Measurements from ENCODE around the gene MUC20.
"Not testable (repeated sequence)": the region's sequence is repeated elsewhere in the genome, so short reads cannot be mapped to it uniquely, and the experiment has no call there.

Gene MUC20

DNA sequence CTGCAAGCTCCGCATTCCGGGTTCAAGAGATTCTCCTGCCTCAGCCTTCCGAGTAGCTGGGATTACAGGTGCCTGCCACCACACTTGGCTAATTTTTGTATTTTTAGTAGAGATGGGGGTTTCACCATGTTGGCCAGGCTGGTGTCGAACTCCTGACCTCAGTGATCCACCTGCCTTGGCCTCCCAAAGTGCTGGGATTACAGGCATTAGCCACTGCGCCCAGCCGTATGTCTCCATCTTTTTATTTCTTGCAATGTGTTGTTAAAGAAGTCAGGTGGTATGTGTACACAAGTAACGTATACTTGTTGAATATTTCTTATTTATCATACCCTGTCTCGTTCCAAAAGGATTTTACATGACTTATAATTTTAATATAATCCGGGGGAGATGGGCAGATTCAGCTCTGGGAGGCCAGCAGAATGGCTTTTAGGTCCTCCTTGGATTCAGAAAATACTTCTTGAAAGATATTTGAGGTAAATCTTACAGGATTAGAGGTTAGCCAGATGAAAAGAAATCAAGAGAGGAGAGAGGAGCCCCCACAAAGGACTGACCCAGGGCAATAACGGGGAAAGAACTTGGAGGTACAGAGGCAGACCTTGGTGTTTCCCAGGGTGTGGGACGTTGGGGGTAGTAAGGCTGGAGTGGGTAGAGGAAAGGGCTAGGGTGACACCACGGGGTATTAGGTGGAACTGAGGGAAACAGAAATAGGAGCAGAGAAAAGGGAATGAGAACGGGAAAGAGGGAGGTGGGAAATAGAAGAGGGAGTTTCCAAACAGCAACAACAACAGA is 27.2 kb upstream of the MUC20 start:
- no peak for DNase-seq

DNA sequence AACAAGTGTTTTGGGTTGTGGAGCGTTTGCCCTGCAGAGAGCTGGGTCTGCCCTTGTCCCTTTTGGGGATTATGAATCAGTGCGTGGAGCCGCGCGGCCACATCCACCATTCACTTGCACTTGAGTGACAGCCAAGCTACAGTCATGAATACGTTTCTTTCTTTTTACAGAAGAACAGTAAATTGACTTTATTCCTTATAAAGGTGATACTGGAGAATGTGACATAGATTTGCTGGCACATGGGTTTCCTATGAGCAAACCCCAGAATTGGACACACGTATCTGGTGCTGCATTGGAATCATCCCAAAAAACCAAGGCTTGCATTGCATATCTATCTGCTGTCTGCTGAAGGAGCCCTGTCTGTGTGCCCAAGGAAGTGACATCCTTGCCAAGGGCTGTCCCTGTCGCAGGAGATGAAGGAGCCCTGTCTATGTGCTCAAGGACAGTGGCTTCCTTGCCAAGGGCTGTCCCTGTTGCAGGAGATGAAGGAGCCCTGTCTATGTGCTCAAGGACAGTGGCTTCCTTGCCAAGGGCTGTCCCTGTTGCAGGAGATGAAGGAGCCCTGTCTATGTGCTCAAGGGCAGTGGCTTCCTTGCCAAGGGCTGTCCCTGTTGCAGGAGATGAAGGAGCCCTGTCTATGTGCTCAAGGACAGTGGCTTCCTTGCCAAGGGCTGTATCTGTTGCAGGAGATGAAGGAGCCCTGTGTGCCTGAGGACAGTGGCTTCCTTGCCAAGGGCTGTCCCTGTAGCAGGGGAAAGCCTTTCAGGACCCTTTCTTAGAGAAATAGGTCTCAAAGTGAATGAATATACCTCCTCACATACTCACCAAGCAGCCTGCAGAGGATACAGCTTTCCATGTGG is 26.3 kb upstream of the MUC20 start:
- DNase-seq: not testable (repeated sequence)

DNA sequence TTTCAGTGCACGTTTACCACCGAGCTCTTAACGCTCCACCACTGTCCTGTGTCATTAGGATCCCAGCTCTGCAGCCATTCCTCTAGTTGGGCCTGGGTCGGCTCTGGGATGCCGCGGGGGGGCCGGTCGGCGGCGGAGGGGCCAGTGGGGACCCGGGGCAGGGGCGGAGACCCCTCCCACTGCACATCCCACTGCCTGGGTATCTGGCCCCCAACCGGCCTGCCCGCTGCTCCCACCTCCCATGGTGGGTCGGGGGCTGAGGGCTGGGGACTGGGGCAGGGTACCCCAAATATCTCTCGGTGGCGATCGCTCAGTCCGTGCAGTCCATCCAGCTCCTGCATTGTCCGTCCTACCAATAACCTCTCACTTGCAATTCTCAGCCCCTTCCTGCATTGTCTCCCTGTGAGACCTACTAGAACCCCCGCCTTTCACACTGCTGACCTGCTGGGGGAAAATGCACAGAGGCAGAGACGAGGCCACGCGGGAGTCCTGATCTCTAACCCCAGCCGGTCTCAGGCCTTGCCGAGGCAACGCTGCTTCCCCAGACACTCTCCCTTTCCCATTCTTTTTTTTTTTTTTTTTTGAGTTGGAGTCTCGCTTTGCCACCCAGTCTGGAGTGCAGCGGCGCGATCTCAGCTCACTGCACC is 24.0 kb upstream of the MUC20 start:
- no peak for DNase-seq

DNA sequence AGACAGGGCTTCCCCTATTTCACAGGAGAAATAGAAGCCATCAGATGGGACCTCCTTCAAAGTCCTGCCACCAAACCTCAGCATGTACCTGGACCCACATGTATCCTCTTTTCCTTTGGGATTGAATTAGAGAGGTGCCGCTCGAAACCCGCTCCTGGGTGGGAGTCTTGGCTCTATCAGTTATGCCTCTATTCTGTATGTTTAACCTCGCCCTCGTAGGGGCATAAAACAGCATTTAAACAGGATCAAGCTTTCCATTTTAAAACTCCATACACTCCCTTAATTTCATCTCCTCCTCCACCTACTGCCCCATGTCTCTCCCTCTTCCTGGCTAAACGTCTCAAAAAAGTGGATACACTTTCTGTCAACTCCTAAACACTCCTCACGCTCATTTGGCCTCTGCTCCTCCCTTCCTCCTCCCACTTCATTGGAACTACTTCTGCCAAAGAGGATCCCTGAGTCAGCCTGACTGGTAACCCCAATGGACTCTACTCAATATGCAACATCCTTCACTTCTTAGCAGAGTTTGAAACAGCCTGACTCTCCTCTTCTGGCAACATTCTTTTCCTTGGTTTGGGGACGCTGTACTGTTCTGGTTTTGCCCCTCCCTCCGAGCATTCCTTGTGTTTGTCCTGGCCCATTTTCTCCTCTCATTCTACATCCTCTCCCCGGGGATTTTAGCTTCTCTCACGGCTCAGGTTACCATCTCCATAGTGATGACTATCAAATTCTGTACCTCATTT is 23.0 kb upstream of the MUC20 start:
- no peak for DNase-seq

DNA sequence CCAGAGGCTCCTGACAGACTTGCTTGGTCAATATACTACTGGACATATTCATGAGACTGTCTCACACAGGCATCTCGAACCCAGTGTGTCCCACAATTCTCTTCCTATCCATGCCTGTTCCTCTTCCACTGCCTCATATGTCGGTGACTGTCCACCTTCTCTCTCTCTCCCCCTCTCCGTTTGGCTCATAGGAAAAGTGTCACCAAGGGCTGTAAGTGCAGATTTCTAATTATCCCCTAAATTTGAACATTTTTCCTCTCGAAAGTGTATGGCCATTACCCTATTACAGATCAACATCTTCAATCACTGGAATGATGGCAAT is 22.5 kb upstream of the MUC20 start:
- DNase-seq: no peak

DNA sequence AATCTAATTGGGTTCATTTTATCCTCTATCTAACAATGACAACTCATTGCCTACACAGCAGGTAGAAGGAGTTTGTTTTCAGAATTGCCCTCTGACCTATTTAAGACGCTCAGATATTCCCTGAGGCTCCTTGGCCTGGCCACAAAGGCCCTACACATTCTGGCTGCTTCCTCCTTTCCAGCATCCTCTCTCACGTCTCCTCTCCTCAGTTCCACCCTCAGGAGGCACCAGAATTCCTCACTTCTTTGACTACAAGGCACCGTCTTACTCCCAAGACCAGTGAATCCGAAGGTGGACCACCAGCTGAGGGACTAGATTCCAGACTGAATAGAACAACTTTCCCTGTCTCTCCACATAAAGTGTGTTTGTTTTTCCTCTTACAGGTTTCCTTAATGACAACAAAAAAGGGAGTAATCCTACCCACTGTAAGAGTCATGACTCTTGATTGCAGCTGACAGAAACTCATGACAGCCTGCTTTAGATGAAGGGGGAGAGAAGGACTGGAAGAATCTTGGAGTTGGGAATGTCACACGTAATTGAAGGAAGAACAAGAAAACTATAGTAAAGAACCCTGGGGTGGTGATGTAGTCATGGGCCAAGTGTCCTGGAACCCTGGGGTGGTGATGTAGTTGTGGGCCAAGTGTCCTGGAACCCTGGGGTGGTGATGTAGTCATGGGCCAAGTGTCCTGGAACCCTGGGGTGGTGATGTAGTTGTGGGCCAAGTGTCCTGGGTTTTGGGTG is 22.0 kb upstream of the MUC20 start:
- DNase-seq: no peak

DNA sequence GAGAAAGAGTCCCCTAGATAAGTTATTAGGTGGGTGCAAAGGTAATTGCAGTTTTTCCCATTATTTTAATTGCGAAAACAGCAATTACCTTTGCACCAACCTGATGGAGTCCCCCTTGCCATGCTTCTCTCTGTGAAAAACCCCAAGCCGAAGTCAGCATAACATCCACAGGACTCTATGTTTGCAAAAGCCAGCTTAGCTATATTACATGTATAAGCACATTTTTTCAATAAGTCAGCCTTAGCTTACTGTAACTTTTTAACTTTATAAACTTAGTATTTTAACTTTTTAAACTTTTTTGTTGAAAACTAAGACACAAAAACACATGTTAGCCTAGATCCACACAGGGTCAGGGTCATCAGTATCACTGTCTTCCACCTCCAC is 21.4 kb upstream of the MUC20 start:
- no peak for DNase-seq

DNA sequence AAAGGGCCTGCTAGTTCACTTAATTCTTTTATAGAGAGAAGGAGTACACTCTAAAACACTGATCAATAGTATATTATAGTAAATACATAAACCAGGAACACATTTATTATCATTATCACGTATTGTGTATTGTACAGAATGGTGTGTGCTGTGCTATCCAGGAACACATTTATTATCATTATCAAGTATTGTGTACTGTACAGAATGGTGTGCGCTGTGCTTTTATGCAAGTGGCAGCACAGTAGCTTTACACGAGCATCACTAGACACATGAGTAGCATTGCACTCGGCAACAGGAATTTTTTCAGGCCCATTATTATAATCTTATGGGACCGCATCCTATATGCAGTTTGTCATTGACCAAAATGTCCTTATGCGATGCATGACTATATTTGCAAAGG is 20.9 kb upstream of the MUC20 start:
- no peak for DNase-seq

DNA sequence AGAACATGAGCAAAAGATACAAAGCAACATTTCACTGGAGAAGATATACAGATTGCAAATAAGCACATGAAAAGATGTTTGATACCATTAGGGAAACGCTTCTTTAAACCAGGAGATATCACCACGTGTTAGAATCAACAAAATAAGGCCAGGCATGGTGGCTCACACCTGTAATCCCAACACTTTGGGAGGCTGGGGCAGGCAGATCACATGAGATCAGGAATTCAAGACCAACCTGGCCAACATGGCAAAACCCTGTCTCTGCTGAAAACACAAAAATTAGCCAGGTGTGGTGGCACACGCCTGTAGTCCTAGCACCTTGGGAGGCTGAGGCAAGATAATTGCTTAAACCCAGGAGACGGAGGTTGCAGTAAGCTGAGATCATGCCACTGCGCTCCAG is 20.5 kb upstream of the MUC20 start:
- no peak for DNase-seq

DNA sequence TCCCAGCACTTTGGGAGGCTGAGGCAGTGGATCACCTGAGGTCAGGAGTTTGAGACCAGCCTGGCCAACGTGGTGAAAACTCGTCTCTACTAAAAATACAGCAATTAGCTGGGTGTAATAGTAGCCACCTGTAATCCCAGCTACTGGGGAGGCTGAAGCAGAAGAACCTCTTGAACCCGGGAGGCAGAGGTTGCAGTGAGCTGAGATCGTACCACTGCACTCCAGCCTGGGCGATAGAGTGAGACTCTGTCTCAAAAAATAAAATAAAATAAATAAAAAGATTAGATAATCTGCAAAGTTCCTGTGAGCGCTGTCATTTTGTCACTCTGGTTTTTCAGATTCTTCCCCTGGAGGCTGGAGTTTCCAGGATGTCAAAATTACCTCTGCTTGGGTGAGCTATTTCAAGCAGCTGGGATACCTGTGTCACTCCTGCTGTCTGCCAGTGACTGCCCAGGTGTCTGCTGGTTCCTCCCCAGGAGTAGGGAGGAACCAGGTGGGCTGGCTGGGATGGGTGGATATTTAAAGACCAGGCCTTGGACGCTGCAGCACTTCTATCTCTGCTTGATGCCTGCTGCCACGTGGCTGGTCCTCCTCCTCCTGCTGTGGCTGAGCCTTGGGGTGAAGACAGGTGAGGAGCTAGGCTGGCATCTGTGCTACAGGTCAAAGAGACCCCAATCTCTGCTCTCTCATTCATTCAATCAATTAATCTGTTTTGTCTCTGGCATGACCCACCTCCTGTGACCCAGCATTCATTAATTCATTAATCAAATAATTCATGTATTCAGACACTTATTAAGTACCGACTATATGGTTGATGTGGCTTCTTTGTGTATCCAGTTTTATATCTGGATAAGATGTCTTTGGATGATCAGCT is 19.5 kb upstream of the MUC20 start:
- DNase-seq: no peak

DNA sequence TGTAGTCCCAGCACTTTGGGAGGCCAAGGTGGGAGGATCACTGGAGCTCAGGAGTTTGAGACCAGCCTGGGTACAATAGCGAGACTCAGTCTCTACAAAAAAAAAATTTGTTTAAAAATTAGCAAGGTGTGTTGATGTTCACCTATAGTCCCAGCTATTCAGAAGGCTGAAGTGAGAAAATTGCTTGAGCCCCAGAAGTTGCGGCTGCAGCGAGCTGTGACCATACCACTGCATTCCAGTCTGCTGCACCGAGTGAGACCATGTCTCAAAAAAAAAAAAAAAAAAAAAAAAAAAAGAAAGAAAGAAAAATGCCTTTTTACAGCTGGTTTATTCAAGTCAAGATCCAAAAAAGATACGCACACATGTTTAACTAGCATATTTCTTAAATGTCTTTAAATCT is 17.0 kb upstream of the MUC20 start:
- no peak for DNase-seq

DNA sequence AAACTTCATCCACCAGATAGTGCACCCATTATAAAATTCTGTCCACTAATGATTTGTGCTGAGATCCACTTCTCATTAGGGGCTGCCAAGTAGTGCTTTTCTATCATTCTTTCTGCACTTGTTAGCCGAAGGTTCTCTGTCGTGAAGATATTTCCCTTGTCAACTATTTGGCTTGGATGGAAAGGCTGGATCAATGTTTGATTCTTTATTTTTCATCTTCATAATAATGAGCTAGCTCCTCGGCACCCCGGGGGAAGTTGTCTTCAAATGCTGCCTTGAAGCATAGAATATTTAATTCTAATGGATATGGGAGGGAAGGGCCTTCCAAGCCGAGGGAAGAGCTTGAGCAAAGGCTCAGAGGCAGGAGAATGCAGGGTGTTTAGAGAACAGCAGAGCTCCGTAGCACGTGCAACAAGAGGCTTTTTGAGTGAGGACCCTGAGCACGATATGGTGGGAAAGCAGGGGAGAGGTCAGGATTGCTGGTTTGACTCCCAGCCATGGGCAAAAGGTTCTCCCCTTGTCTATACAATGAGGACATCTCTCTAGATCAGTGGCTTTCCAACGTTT is 16.3 kb upstream of the MUC20 start:
- DNase-seq: no peak

DNA sequence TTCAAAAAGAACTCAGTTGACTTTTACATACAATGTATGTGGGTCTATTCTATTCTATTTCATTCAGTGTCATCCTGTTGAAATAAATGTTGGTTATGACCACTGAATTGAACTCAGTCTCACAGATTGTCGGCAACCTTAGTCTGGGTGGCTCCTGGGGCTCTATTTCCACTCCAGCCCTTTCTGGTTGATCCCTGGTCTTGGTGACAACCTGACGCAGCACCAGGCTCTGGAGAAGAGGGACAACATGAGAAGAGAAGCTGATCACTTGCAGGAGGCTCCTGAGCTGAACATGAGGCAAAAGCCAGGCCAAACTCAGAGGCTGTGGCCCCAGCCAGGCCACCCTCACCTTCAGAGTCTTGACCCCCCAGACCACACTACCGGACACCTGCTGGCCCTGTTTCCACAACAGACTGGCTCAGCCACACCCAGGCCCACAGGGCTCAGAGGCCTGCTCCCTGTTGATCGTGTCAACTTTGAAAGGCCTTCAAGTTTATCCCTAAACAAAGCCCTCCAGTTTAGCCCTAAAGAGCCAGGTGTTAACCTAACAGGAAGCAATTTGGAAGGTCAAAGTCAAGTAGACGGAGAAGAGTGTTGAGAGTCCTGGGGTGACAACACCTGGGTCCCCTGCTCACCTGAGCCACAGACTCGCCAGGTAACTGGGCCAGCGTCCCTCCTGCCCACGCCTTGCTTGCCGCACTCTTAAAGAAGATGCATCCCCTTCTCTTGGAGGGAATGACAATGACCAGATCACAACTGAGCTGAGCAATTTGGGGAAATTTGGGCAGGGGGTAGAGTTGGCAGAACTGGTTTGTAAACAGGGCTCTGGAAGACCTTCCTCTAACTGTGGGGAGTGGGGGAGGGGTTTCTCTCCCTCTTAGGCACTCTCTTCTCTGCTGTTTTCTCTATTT is 15.4 kb upstream of the MUC20 start:
- no peak for DNase-seq

DNA sequence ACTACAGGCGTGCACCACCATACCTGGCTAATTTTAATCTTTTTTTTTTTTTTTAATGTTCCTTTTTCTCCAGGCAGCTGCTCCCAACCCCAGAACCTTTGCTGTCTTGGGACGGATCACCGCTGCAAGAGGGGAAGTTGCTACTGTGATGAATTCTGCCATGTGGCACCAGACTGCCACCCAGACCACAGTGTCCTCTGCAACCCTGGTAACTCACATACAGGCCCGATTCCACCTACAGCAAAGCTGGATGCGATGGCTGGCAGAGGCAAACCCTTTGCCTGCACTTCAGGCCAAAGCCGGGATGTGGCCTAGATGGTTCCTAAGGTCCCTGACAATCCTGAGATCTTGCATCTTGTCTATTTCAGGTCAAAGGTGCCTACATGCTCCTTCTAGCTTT is 12.7 kb upstream of the MUC20 start:
- no peak for DNase-seq

DNA sequence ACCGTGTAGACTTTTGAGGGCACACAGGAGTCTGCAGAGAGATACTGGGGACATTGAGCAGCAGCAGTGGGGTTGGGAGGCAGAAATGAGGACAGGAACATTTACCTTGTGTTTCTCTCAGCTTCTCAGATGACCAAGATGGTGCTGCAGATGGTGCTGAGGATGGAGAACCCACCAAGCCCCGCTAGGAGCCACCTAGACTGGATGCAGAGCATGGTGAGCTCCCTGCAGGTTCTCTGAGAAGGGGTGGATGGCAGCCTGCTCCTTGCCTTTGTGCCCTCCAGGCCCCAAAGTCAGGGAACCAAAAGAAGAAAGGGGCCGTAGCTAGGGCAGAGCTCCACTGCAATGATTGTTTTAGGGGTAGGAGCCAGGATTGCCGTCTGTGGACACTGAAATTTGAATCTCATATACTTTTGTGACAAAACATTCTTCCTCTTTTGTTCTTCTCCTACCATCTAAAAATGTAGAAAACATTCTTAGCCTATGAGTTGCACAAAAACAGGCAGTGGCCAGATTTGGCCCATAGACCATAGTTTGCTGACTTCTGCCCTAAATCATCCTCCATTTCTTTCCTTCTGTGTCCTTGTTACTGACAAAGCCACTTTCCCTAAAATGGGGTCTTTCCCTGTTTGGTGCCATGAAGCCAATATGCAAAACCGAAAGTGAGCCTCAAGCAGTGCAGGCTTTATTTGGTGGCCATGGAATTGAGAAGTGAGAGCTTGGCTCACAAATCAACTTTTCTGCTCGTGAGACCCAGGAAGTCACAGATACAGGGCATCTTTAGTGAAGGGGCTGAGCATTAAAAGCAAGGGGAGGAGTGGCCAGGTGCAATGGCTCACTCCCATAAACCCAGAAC is 11.9 kb upstream of the MUC20 start:
- no peak for DNase-seq

DNA sequence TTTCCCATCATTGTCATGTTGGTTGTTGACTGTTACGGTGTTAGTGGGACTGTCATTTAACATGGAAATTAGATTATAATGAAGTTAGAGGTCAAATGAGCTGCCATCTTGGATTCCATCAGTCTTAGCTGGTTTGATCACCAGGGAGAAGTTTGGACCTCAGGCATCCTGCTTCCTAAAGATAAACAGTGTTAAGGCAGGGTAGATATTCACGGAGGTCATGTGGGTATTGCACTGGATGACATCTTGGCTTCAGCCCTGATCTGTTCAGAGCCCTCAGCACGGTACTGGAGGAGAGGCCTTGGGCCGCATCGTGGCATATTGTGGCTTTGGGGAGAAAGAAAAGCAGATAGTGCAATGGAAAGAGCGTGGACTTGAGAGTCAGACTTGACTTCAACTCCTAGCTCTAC is 11.1 kb upstream of the MUC20 start:
- no peak for DNase-seq

DNA sequence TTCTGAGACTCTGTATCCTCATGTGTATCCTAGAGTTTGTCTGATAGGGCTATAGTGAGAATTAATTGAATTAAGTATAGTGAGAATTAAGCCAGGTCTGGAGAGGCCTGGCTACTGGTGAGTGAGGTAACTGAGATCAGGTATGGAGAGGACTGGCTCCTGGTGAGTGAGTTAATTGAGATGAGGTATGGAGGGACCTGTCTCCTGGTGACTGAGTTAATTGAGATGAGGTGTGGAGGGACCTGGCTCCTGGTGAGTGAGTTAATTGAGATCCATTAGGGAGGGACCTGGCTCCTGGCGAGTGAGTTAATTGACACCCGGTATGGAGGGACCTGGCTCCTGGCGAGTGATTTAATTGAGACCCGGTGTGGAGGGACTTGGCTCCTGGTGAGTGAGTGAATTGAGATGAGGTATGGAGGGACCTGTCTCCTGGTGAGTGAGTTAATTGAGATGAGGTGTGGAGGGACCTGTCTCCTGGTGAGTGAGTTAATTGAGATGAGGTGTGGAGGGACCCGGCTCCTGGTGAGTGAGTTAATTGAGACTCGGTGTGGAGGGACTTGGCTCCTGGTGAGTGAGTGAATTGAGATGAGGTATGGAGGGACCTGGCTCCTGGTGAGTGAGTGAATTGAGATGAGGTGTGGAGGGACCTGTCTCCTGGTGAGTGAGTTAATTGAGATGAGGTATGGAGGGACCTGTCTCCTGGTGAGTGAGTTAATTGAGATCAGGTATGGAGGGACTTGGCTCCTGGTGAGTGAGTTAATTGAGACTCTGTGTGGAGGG is 10.5 kb upstream of the MUC20 start:
- not testable (repeated sequence) for DNase-seq
